NCI-H2029 (cell line): ENCODE data around the gene RTN4RL1.

Experiments
- DNase-seq: peaks from one replicate; lab custom pipeline; 2025; lab: John Stamatoyannopoulos, UW

Gene RTN4RL1

GRCh38 chr17:1948517-1948825 is 76.7 kb downstream of the RTN4RL1 start:
- no peak for DNase-seq

GRCh38 chr17:1947743-1948516 is 77.2 kb downstream of the RTN4RL1 start:
- DNase-seq = no peak

DNA sequence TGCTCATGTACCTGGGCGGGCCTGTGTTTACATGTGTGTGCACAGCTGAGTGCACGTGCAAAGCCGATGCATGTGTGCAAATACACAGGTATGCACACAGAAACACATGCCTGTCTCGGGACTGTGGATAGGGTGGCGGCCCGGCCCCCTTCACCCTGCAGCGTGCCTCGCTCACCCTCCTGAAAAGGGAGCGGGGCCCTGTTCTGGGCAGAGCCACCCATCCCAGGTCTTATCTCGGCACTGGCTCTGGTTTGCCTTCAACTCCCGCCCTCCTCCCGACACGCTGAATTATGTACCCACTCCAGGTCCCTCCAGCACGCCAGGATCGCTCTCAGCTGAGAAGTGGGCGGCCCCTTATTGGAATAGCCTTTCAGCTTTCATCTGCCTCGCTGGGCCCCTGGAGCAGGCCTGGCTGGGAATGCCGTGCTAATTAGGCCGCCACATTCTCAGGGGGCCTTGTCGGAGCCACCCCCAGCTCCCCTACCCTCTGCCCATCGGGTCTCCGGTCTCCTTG is 77.8 kb downstream of the RTN4RL1 start:
- no peak for DNase-seq

- no peak for DNase-seq
Measured at GRCh38 chr17:1946021-1946932, 78.9 kb downstream of the RTN4RL1 start.

DNA sequence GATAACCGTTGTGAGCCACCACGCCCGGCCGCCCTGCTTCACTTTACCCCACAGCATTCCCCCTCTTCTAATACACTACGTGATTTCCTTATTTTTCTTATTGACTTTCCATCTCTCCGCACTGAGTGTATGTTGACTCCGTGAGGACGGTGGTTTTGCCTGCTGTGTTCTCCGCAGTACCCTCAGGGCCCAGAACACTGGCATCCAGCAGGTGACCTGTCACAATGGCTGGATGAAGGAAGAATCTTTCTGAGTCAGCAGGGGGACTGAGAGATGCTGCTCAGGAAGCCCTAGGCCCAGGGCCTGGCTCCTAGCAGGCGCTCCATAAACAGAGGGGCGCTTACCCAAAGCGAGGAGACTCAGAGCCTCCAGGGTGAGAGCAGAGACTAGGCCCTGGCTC is 79.5 kb downstream of the RTN4RL1 start:
- DNase-seq = no peak

DNA sequence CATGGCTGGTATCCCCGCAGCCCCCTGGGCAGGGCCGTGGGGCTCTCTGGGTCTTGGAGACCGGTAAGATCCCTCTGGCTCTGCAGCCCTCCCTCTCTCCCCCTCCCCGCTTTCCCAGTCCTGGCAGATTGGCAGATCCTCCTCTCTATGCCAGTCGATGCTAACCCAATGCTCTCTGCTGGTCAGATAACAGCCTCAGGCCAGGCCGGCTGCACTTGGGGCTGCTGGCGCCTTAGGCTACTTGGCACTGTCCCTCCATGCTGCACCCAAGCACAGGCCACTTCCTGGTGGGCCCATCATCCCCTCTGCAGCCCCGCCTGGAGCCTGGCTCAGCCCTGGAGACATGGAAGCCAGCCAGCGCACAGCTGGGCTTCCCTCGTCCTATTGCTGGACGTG is 81.7 kb downstream of the RTN4RL1 start:
- DNase-seq = no peak

- no peak for DNase-seq
Measured at GRCh38 chr17:1942666-1943435, 82.3 kb downstream of the RTN4RL1 start.

GRCh38 chr17:1942066-1942365 is 83.1 kb downstream of the RTN4RL1 start:
- DNase-seq = no peak

DNA sequence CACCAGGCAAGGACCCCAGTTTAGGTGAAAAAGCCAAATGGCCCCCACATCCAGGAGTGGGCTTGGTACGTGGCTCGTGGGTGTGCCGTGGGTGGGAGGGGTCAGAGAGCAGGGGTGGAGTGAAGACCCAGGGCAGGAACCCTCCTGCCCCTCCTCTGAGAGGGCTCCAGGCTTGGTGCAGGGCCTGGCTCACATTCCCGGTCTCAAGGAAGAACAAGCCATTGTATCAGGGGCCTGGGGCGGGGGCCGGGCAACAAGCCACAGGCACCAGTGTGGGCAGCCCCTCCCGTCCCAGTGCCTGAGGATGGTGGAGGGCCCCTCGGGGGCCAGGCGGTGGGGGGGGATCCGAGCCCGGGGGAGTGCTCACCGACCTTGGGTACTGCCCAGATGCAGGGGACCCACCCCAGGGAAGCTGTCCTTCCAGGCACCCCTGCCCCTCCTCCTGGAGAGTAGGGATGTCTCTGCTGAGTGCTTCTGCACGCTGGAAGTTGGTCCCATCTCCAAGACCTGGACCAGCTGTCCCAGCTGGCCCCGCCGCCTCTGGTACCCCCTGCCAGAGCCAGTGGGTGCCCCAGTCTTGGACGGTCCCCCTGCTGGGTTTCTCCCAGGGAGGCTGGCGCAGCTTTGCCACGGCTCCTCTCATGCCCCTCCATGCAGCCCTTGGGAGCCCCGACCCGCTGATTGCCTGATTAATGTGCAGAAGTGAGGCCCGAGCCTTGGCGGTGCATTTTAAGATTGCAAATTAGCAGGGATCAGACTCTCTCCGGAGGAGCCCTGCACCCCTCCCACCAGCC is 83.7 kb downstream of the RTN4RL1 start:
- DNase-seq = no peak

DNA sequence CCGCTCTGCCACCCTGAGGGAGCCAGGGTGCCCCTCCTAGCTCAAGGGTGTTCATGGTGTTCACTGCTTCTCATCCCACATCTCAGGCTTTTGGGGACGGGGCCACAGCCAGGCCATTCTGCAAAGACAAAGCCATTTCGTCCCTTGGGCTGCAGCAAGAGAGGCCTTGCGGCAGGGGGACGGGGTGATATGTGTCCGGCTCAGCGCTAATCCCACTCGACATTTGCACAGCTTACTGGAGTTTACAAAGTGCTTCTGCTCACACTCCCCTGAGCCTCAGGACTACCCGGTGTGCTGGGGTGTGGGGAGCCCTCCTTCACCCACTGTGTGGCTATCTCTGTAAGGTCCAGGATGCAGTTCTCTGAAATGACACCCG is 84.3 kb downstream of the RTN4RL1 start:
- no peak for DNase-seq

GRCh38 chr17:1939981-1940809 is 84.9 kb downstream of the RTN4RL1 start:
- DNase-seq = no peak

DNA sequence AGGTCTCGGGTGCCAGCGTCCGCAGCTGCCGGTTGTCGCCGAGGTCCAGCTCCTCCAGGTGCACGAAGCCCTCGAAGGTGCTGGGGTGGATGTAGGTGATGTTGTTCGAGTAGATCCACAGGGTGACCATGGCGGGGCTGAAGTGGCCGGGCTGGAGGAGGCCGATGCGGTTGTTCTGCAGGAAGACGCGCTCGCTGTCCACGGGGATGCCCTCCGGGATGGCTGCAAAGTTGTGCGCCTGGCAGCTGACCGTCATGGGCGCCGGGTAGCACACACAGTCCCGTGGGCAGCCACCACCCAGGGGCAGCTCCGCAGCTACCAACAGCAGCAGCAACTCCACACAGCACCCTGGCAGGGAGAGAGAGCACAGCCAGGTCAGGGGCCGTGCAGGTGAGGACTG is 87.7 kb downstream of the RTN4RL1 start:
- DNase-seq = no peak

GRCh38 chr17:1936766-1937165 is 88.4 kb downstream of the RTN4RL1 start:
- no peak for DNase-seq

- no peak for DNase-seq
Measured at GRCh38 chr17:1934901-1935300, 90.2 kb downstream of the RTN4RL1 start.

DNA sequence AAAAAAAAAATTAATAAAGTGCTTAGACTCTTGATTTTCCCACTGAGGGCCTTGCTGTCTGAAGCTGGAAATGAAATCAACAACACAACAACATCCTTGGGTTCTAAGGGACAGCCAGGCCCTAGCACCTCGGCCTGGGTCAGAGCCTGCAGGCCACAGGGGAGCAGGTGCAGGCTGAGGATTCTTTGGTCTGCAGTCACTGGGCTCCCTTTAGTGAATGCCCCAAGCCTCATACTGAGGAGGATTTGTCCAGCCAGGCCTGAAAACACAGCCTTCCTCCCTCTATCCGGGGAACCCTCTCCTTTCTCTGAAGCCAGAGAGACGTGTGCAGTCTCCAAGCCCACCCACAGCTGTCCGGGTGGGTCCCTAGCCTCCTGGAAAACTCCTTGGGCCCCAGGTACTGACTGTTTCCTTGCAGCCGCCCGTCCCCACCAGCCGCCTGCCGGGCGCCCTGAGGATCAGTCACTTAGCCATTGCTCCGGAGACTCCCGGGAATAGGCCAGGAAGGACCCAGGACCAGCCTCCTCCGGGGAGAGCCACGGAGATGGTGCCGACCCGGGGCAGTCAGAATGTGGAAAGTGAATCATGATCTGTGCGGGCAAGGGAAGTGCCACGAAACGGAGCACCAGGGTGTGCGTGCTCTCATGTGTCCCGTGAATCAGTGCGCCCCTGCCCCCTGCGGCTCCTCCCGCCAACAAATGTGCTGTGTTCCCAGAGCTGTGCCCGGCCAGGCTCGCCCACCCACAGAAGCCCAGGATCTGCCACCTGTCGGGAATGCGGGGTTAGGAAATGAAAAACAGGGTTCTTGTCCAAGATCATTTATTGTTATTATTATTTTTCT is 91.0 kb downstream of the RTN4RL1 start:
- no peak for DNase-seq

- DNase-seq = peak; percentile 21
Measured at GRCh38 chr17:1931844-1932579, 93.1 kb downstream of the RTN4RL1 start.

DNA sequence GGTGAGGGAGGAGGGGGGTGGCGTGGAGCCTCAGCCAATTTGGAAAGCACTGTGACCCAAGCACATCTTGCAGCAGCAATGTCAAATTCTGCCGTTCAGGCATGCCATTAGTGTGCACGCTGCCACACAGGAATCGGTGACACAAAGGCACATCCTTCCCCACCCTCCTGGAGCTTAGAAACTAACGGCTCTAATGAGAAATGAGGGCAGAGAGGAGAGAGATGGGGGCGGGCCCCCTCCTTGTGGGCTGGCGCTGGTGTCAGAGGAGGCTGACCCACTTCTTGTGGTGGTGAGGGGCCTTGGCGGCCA is 94.8 kb downstream of the RTN4RL1 start:
- no peak for DNase-seq

GRCh38 chr17:1928976-1929375 is 96.2 kb downstream of the RTN4RL1 start:
- no peak for DNase-seq

DNA sequence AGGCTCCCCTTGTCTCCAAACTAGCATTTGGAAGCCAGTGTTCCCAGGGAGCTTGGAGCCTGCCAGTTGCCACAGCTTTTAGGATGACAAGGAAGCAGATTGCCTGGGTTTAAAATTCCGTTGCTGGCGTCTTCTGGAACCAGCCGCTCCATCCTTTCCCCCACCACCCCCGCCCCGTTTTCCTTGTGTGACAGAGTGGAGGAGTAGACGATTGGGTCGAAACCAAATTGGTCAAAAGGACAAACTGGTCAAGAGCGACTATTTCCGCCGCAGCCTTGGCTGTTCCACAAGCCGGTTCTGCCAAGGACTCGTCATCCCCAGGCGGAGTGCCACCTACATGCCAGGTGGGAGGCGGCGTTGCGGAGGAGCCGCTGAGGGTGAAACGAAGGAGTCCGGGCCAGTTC is 104.2 kb downstream of the RTN4RL1 start:
- peak; percentile 49 for DNase-seq

DNA sequence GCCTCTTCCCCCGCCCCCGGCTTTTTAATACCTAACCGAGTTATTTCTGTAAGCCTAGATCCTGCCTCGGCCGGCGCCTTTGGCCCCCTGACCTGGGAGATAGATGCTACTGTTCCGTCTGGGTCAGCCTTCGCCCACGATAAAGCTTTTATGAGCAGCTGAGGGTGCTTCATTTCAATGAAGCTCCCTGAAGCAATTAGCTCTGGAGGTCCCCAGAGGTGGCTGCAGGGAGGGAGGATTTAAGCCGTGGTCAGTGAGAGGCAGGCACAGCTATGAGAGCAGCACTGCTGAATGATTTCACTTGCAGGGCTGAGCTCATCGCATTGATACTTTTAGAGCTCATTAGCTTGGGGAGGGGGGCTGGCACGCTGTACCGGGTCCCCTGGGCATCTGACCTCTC is 105.9 kb downstream of the RTN4RL1 start:
- DNase-seq = no peak
